Duodenal mucosa (tissue), 2 donors: ENCODE data around the gene TTC7B.

Experiments used
- H3K27ac ChIP-seq: one replicate; pipeline ENCODE4 v1.7.0; 2013; ENCODE audit warnings: low read depth, low read length
- H3K27me3 ChIP-seq, 2 donors: one replicate each; pipeline ENCODE4 v1.7.0; 2013; ENCODE audit warnings: low read length in 2 of 2, control low read depth in 1 of 2; ENCODE audit not compliant: insufficient read depth in 2 of 2, control insufficient read depth in 1 of 2
- H3K36me3 ChIP-seq, 2 donors: one replicate each; pipeline ENCODE4 v1.7.0; 2013; ENCODE audit warnings: low read length in 2 of 2, control low read depth in 1 of 2; ENCODE audit not compliant: insufficient read depth in 2 of 2, control insufficient read depth in 1 of 2
- H3K4me1 ChIP-seq, 2 donors: one replicate each; pipeline ENCODE4 v1.7.0; 2013; ENCODE audit warnings: low read length in 2 of 2, control low read depth in 1 of 2; ENCODE audit not compliant: insufficient read depth in 2 of 2, control insufficient read depth in 1 of 2
- H3K4me3 ChIP-seq, 2 donors: one replicate each; pipeline ENCODE4 v1.7.0; 2013; ENCODE audit warnings: low read length in 2 of 2, low read depth in 1 of 2
- H3K9ac ChIP-seq, 2 donors: one replicate each; pipeline ENCODE4 v1.7.0; 2013; ENCODE audit warnings: low read length in 2 of 2, low read depth in 1 of 2
- H3K9me3 ChIP-seq, 2 donors: one replicate each; pipeline ENCODE4 v1.7.0; 2013; ENCODE audit warnings: low read length in 2 of 2, control low read depth in 1 of 2; ENCODE audit not compliant: control insufficient read depth in 1 of 2

TTC7B gene

DNA sequence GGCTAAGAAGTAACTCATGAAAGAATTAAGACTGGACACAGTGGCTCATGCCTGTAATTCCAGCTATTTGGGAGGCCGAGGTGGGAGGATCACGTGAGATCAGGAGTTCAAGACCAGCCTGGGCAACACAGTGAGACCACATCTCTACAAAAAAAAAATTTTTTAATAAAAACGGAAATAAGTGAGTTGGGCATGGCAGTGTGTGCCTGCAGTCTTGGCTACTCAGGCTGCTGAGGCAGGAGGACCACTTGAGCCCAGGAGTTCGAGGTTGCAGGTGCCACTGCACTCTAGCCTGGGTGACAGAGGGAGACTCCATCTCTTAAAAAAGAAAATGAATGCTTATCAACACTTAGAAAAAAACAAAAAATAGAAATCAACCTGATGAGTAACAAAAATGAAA lies 301.7 kb downstream of the TTC7B start:
- Histone ChIP-seq H3K4me3 (no peak overlapping the region), H3K9ac (peak overlapping the region; percentile 16 to 37), H3K36me3 (no peaks in the 10 kb centered on the region), H3K27ac (peak overlapping the region; percentile 53), H3K4me1 (peaks cover 73 to 77% of the 10 kb centered on the region in 2 donors), H3K9me3 (no peaks in the 10 kb centered on the region), H3K27me3 (no peaks in the 10 kb centered on the region)

DNA sequence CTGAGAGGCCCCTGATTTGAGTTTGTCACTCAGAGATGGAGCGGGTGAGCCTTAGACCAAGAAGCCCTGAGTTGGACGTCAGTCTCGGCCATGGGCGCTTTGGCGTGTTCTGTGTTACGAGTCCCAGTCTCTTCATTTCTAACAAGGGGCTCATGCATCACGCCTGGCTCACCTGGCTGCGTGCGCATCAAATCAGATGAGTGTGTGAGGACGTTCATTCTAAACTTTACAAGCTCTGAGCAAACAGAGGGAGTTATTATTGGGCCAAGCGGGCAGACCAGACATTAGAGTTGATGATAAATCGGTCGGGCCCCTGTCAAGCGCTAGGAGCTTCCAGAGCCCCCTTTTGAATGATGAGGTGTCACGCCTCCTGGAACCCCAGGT lies 302.2 kb downstream of the TTC7B start:
- Histone ChIP-seq H3K4me3 (no peak overlapping the region), H3K27ac (peak overlapping the region; percentile 53), H3K36me3 (no peaks in the 10 kb centered on the region), H3K9me3 (no peaks in the 10 kb centered on the region), H3K9ac (peak overlapping the region; percentile 16 to 37), H3K27me3 (no peaks in the 10 kb centered on the region), H3K4me1 (peaks cover 76 to 78% of the 10 kb centered on the region in 2 donors)

DNA sequence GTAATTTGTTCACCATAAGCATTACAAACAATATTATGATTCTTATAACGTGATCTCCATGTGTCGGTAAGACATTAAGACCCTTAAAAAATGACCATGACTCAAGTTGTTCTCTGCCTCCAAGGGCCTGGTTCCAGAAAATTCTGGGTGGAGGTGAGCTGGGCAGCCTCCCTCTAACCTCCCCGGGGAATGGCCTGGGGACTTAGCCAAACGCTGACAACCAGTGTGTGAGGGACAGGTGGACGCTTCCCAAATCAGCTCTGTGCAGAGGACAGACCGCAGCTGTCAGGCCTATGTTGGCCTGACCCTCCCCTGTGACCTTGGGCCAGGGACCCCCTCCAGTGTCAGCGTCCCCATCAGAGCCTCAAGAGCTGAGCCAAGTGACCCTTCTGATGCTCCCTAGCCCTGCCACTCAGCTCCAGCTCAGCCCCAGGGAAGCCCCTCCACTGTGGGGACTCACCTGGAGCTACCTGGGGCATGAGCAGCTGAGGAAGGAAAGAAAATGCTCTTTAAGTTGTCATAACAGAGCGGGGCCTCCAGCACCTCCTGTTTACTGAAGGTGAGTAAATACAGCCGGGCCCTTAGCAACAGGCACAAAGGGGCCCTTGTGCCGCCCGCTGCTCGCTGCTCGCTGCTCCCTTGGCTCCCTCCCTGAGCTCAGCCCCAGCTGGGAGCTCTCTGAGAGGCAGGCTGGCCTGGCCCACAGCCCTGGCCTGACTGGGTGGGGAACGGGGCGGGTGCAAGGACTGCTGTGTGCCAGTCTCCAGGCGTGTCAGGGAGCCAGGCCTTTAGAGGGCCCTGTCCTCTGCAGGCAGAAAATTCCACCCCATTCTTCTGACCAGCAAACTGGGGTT lies 302.8 kb downstream of the TTC7B start:
- no peaks in the 10 kb centered on the region for H3K27me3 ChIP-seq
- peak overlapping the region; percentile 85 for H3K27ac ChIP-seq
- no peaks in the 10 kb centered on the region for H3K9me3 ChIP-seq
- H3K36me3 ChIP-seq: no peaks in the 10 kb centered on the region
- peak overlapping the region; percentile 60 to 69 for H3K9ac ChIP-seq
- peak overlapping the region in 1 of 2 donors; percentile 23 for H3K4me3 ChIP-seq
- H3K4me1 ChIP-seq: peaks cover 72 to 75% of the 10 kb centered on the region in 2 donors

DNA sequence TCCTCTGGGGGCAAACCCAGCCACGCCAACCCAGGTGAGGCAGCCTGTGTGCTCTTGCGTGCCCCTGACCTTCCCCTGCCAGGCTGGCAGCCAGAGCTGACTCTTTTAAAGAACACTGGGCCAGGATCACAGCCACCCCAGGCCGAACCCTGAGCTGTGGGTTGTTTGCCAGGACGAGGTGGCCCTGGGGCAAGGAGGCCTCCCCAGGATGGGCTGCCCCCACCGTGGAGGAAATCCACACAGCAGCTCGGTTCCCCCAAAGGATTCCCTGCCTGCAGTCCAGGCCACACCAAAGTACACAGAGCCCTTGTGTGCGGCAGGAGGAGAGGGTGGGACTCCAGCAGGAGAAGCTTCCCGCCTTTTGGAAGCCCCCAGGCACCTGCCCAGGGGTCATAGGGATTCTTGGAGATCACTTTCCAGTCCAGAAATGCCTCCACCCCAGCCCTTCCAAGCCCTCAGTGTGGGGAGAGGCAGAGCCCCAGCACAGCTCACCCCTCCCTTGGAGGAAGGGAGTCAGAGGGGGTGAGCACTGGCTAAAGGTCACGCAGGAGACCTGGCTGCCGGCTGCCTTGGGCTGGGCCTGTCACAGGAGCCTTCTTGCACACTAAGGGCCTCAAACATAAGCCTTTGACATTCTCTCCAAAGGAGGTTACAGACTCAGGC lies 303.8 kb downstream of the TTC7B start:
- no peaks in the 10 kb centered on the region for H3K36me3 ChIP-seq
- peak overlapping the region; percentile 60 to 69 for H3K9ac ChIP-seq
- H3K27ac ChIP-seq: peak overlapping the region; percentile 85
- no peaks in the 10 kb centered on the region for H3K9me3 ChIP-seq
- H3K4me3 ChIP-seq: peak overlapping the region in 1 of 2 donors; percentile 23
- H3K27me3 ChIP-seq: no peaks in the 10 kb centered on the region
- H3K4me1 ChIP-seq: peaks cover 63 to 69% of the 10 kb centered on the region in 2 donors

DNA sequence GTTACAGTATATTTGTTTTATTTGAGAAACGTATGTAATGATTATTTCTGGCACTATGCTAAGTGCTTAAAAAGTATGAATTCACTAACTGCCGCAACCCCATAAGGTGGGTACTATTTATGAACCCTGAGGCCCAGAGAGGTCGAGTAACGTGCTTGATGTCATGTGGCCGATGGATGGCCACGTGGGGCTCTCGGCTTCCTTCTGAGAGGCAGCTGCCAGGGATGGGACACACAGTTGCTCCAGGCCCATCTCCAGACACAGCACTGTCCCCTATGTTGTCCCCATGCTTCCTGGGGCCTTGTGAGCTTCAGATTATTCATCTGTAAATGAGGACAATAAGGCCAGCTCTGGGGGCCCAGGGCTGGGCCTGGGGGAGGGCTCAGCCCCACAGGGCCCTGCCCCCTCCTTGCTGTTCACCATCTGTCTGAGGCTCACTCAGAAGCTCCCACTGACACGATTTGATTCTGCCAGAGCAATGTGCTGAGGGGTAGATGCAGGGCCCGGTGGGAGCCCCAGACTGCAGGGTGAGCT lies 304.4 kb downstream of the TTC7B start:
- Histone ChIP-seq H3K36me3 (no peaks in the 10 kb centered on the region), H3K27me3 (no peaks in the 10 kb centered on the region), H3K27ac (peak overlapping the region; percentile 85), H3K9ac (peak overlapping the region; percentile 60), H3K4me1 (peaks cover 57 to 63% of the 10 kb centered on the region in 2 donors), H3K9me3 (no peaks in the 10 kb centered on the region), H3K4me3 (no peak overlapping the region)

DNA sequence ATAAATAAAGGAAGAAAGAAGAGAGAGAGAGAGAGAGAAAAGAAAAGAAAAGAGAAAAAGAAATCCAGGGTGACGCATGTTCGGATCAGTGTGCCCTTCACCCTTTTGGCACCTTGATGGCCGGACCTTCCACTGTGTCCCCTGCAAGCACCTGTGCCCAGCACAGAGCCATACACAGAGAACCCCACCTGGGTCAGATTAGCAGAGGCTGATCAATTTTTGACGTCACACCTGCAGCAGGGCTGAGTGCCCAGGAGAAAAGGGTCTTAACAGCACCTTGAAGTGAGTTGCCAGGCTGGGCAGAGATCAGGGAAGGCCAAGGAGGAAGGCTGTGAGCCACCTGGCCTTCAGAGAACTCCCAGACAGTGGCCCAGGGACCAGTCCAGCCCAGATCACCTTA lies 305.0 kb downstream of the TTC7B start:
- Histone ChIP-seq H3K4me3 (no peak overlapping the region), H3K9me3 (no peaks in the 10 kb centered on the region), H3K36me3 (no peaks in the 10 kb centered on the region), H3K4me1 (peaks cover 52 to 57% of the 10 kb centered on the region in 2 donors), H3K9ac (no peak overlapping the region), H3K27me3 (no peaks in the 10 kb centered on the region), H3K27ac (no peak overlapping the region)

DNA sequence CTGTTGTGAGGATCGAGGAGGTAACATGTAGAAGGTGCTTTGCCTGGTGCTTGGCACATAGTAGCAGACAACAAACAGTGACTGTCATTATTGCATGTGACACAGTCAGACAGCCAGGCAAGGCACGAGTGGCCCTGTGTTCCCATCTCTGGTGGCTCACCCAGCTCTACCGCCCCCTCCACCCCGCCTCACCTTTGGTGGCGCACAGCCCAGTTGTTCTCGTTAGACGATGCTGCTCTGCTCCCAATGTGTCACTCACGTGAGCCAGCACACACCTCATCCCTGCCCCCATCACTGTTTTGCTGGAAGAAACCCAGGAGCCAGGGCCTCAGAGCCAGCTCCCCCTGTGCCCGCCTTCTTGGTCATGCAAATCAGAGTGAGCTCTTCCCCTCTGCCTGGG lies 306.1 kb downstream of the TTC7B start:
- Histone ChIP-seq H3K36me3 (no peaks in the 10 kb centered on the region), H3K27me3 (no peaks in the 10 kb centered on the region), H3K27ac (no peak overlapping the region), H3K4me1 (peaks cover 48 to 49% of the 10 kb centered on the region in 2 donors), H3K4me3 (no peak overlapping the region), H3K9ac (no peak overlapping the region), H3K9me3 (no peaks in the 10 kb centered on the region)

DNA sequence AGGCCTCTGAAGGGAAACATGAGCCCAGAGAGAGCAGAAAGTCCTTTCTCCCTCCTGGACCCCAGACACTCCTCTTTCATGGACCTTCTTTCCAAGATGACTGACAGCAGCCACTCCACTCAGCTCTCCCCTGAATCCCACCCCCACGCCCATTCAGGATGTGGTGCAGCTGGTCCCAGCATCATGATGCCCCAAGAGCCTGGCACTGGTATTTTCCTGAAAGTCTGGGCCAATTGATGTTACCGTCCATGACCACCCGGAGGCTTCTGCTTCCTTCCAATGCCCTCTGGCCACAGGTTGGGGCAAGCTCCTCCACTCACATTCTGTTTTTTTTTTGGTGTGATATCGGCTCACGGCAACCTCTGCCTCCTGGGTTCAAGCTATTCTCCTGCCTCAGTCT lies 306.8 kb downstream of the TTC7B start:
- H3K4me1 ChIP-seq: peaks cover 45 to 47% of the 10 kb centered on the region in 2 donors

DNA sequence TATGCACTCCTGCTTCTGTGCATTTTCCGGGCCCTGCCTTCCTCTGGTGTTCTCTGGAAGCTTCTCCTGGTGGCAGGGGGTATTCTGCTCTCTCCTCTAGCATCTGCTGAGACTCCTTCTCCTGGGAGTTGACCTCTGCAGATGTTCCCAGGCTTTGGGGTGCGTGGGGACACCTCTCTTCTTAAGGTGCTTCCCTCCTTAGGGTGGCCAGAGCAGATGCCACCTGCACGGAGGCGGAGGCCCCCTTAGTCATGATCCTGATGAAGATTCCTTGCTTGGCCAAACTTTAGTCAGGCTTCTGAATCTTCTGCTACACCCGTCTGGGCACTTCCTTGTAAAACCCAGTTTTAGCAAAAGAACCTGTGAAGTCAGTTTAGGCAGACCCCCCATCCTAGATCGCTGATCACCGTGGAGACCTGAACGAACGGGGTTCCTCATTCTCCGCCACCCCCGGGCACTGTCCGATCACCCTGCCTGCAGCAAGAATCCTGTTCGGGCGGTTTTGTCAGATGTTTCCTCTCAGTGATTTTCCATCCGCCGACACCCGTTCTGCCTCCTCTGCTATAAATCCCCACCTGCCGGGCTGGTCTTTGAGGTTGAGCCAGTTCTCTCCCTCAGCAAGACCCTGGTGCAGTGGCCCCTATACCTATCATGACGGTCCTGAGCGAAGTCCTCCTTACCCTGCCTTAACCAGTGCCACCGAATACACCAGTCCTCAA lies 307.5 kb downstream of the TTC7B start:
- Histone ChIP-seq H3K9me3 (no peaks in the 10 kb centered on the region), H3K36me3 (no peaks in the 10 kb centered on the region), H3K27ac (no peak overlapping the region), H3K9ac (no peak overlapping the region), H3K4me3 (no peak overlapping the region), H3K27me3 (no peaks in the 10 kb centered on the region), H3K4me1 (peaks cover 40% of the 10 kb centered on the region in 2 donors)

More for the DNA sequence above, 306.8 kb downstream of the TTC7B start:
- Histone ChIP-seq H3K27ac (no peak overlapping the region), H3K27me3 (no peaks in the 10 kb centered on the region), H3K9me3 (no peaks in the 10 kb centered on the region), H3K36me3 (no peaks in the 10 kb centered on the region), H3K9ac (no peak overlapping the region), H3K4me3 (no peak overlapping the region)
